ENCODE results near the gene C11orf16. TPM values are rescaled to one million over a fixed set of nuclear protein-coding genes. Genes with fewer than 3 reads are reported as not detected.
A peak's percentile ranks its signal among the peaks of the same experiment; 100 is the strongest.
"Not testable (repeated sequence)": the region's sequence is repeated elsewhere in the genome, so short reads cannot be mapped to it uniquely, and the experiment has no call there.

C11orf16 gene
- polyA plus RNA-seq, 1 experiment: not detected

GRCh38 chr11:8937159-8937558 lies 4.4 kb upstream of the C11orf16 start:
- no peak for DNase-seq (ENCODE audit: low read depth, low spot score)
- no peak for TF ChIP-seq CTCF (IDR thresholded peaks at IDR 0.05; ENCODE audit: low read depth, low read length)
- ChIA-PET CTCF (no interaction called here), POLR2A (interaction anchor here (0.7 kb wide), 1 partner anchor 28 kb away, joined by 3 read pairs; no protein-coding TSS in a partner anchor)
- H3K27ac ChIP-seq (ENCODE audit: low read depth, low read length): no peak overlapping the region
- no peak overlapping the region for H3K4me3 ChIP-seq (ENCODE audit: low read depth, low read length)
- no peaks in the 10 kb centered on the region for H3K27me3 ChIP-seq (ENCODE audit: control insufficient read depth, insufficient read depth, low read length)
- no peaks in the 10 kb centered on the region for H3K9me3 ChIP-seq (ENCODE audit: control insufficient read depth, insufficient read depth, low read length)

DNA sequence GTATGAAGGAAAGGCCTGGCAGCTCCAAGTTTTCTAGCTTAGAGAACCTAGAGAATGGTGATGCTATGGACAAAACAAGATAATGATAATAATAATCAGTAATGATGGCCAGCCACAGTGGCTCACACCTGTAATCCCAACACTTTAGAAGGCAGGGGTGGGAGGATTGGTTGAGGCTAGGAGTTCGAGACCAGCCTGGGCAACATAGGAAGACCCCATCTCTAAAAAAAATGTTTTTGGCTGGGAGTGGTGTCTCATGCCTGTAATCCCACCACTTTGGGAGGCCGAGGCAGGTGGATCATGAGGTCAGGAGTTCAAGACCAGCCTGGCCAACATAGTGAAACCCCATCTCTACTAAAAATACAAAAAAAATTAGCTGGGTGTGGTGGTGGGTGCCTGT lies 3.0 kb upstream of the C11orf16 start:
- H3K4me3 ChIP-seq (ENCODE audit: low read depth, low read length); DNase-seq (ENCODE audit: low read depth, low spot score); H3K9me3 ChIP-seq (ENCODE audit: control insufficient read depth, insufficient read depth, low read length); POLR2A ChIA-PET; H3K27me3 ChIP-seq (ENCODE audit: control insufficient read depth, insufficient read depth, low read length); H3K27ac ChIP-seq (ENCODE audit: low read depth, low read length): not testable (repeated sequence)
- CTCF ChIA-PET: interaction anchor here (1.3 kb wide), 1 partner anchor 24 kb away, joined by 3 read pairs; no protein-coding TSS in a partner anchor

DNA sequence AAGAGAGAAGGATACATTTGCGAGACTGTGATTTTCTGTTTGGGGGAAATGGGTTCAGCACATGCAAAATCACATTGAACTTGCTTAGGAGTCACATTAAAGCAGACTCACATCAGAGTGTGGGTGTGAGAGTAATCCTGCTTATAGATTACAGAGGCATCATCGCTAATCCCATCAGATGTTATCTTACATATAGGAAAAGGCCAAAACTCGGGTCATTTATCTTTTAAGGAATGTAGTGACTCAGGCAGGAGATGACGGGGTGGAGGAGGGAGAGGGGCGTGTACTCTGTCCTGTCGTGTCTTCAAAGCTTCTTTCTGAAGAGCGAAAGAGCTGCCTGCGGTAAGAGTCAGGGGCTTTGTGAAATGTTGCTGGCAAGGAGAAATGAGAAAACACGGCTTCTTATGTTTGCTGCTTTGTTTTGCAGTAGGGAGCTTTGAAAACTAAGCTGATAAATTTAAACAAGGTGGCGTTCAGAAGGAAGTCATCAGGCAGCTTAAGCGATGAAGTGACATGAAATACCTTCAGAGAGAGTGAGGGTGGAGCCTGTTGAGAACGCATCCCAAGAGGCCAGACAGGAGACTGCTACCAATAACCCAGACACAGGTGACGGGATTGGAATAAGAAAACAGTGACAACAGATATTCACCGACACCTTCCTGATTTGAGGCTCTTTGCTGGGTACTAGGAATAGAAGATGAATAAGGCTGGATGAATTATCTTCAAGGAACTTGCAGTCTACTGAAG lies 2.2 kb upstream of the C11orf16 start:
- ChIA-PET CTCF (interaction anchor here (1.3 kb wide), 1 partner anchor 25 kb away, joined by 3 read pairs; no protein-coding TSS in a partner anchor), POLR2A (no interaction called here)
- Histone ChIP-seq H3K27ac (ENCODE audit: low read depth, low read length) (peak overlapping the region; percentile 63), H3K4me3 (ENCODE audit: low read depth, low read length) (no peak overlapping the region), H3K9me3 (ENCODE audit: control insufficient read depth, insufficient read depth, low read length) (no peaks in the 10 kb centered on the region), H3K27me3 (ENCODE audit: control insufficient read depth, insufficient read depth, low read length) (no peaks in the 10 kb centered on the region)
- no peak for TF ChIP-seq CTCF (IDR thresholded peaks at IDR 0.05; ENCODE audit: low read depth, low read length)
- peak; percentile 58 for DNase-seq (ENCODE audit: low read depth, low spot score)

- ChIA-PET POLR2A (no interaction called here), CTCF (interaction anchor here (0.5 to 1.1 kb wide), 2 partner anchors 8 to 31 kb away, joined by 3 to 6 read pairs; partner anchors contain the start of gene ASCL3)
- TF ChIP-seq CTCF (IDR thresholded peaks at IDR 0.05; ENCODE audit: low read depth, low read length): peak; percentile 23; the same call in 1 of the 2 replicates
- Histone ChIP-seq H3K27ac (ENCODE audit: low read depth, low read length) (no peak overlapping the region), H3K9me3 (ENCODE audit: control insufficient read depth, insufficient read depth, low read length) (no peaks in the 10 kb centered on the region), H3K4me3 (ENCODE audit: low read depth, low read length) (no peak overlapping the region), H3K27me3 (ENCODE audit: control insufficient read depth, insufficient read depth, low read length) (no peaks in the 10 kb centered on the region)
- DNase-seq (ENCODE audit: low read depth, low spot score): no peak
Observed at GRCh38 chr11:8933931-8934330, 1.2 kb upstream of the C11orf16 start.

- no peak overlapping the region for H3K27ac ChIP-seq (ENCODE audit: low read depth, low read length)
Observed at GRCh38 chr11:8930456-8931175, 2.1 kb downstream of the C11orf16 start.

More at GRCh38 chr11:8930456-8931175, 2.1 kb downstream of the C11orf16 start:
- DNase-seq (ENCODE audit: low read depth, low spot score): no peak
- POLR2A ChIA-PET: no interaction called here
- no peaks in the 10 kb centered on the region for H3K27me3 ChIP-seq (ENCODE audit: control insufficient read depth, insufficient read depth, low read length)
- CTCF ChIA-PET: no interaction called here
- no peaks in the 10 kb centered on the region for H3K9me3 ChIP-seq (ENCODE audit: control insufficient read depth, insufficient read depth, low read length)
- H3K4me3 ChIP-seq (ENCODE audit: low read depth, low read length): no peak overlapping the region
- TF ChIP-seq CTCF (IDR thresholded peaks at IDR 0.05; ENCODE audit: low read depth, low read length): no peak

Data from AG04450 (cell line).